Measurements from ENCODE around the gene PPP1CC. TPM values are rescaled to one million over a fixed set of nuclear protein-coding genes. Genes with fewer than 3 reads are reported as not detected.

Gene PPP1CC
- total RNA-seq: 10 to 100 TPM; 32.8 to 51.7 (median 36.2) TPM
- long read RNA-seq, partial matches to known transcripts: 0 of 2 reads
- long read RNA-seq, other reads (novel, unspliced or antisense): 1 of 2 reads

DNA sequence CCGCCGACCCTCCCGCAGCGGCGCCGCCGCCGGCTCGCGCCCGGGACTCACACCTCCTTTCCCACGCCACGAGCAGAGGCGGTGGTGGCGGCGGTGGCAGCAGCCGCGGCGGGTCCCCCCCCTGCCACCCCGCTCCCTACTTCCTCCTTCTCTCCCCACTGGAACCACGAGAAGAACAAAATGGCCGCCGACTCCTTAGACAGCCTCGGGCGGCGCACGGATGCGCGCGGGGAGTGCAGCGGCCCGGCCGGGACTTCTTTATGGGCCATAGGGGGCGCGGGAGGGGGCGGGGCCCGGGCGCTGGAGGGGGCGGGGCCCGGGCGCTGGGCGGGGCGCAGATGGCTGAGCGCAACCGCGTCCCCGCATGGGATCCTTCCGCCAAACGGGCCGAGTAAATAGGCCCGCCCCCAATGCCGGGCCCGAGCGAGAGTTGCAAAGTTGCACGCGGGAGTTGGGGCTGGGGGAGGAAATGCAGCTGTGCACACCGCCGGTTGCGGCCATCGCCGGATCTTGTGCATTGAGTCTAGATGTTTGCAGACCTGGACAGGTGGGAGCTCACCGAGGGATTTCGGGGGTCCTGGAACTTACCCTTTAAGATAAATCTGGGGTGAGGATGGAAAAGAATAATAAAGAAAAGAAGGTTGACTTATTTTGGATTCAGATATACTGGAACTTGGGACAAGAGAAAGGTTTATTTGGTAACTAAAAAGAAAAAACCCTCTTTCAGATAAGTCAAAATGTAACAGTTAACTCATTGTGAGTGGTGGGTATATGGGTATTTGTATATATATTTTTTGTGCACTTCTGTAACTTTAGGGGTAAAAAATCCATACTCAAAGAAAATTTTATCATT, at the start of gene PPP1CC:
Gene PPP1CC (minus strand): TSS at position 174 of the 853 bp plus-strand sequence. CDS start 184 bp downstream, outside the sequence.
- TF ChIP-seq, protein P1, sequence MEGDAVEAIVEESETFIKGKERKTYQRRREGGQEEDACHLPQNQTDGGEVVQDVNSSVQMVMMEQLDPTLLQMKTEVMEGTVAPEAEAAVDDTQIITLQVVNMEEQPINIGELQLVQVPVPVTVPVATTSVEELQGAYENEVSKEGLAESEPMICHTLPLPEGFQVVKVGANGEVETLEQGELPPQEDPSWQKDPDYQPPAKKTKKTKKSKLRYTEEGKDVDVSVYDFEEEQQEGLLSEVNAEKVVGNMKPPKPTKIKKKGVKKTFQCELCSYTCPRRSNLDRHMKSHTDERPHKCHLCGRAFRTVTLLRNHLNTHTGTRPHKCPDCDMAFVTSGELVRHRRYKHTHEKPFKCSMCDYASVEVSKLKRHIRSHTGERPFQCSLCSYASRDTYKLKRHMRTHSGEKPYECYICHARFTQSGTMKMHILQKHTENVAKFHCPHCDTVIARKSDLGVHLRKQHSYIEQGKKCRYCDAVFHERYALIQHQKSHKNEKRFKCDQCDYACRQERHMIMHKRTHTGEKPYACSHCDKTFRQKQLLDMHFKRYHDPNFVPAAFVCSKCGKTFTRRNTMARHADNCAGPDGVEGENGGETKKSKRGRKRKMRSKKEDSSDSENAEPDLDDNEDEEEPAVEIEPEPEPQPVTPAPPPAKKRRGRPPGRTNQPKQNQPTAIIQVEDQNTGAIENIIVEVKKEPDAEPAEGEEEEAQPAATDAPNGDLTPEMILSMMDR (IDR thresholded peaks at IDR 0.05): peak in 1 of 4 donors; percentile 14
- TF ChIP-seq POLR2A (IDR thresholded peaks at IDR 0.05): peak; percentile 64
- peak within 1 kb of the TSS; percentile 88 to 96 (median 90) for H3K4me3 ChIP-seq
- intact Hi-C loops (cut with DNase I): no loop called here
- peaks cover 0 to 44% (median 16%) of the 10 kb centered on the region in 4 donors for H3K4me1 ChIP-seq
- H3K36me3 ChIP-seq: no peaks in the 10 kb centered on the region
- DNase-seq (peak; percentile 94 to 95 (median 95)), ATAC-seq (peak; percentile 91 to 96 (median 94))
- peak within 1 kb of the TSS; percentile 85 to 88 (median 87) for H3K27ac ChIP-seq
- WGBS (ENCODE audit: insufficient coverage, low coverage, low lambda C conversion rate, missing lambda C conversion rate): under 1% methylated on average over 28 of the region's 63 CpGs
- no peaks in the 10 kb centered on the region for H3K9me3 ChIP-seq
- no peaks in the 10 kb centered on the region for H3K27me3 ChIP-seq

DNA sequence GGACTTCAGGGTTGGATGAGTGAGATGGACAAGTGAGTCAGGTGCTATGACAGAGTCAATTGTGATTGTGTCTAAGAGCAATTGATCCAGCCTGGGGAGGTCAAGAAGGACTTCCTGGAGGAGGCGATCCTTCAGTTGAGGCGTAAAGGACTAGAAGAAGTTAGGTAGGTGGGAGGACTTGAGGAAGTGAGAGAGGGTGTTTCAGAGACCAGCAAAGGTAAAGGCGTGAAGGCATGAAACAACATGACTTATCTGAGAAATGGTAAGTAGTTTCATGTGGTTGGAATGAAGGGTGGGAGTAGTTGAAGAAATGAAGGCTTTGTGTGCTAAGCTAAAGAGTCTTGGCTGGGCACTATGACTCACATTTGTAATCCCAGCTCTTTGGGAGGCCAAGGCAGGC, 48.9 kb upstream of the PPP1CC start:
- ATAC-seq (no peak), DNase-seq (no peak)
- Histone ChIP-seq H3K36me3 (no peaks in the 10 kb centered on the region), H3K9me3 (no peaks in the 10 kb centered on the region), H3K27me3 (no peaks in the 10 kb centered on the region), H3K4me3 (no peak overlapping the region), H3K27ac (no peak overlapping the region), H3K4me1 (no peaks in the 10 kb centered on the region)
- intact Hi-C loops (cut with DNase I): no loop called here
- TF ChIP-seq, protein P1 (IDR thresholded peaks at IDR 0.05): no peak
- no peak for TF ChIP-seq POLR2A (IDR thresholded peaks at IDR 0.05)
- 83% methylated on average over 3 of the region's 3 CpGs for WGBS (ENCODE audit: insufficient coverage, low coverage, low lambda C conversion rate, missing lambda C conversion rate)

DNA sequence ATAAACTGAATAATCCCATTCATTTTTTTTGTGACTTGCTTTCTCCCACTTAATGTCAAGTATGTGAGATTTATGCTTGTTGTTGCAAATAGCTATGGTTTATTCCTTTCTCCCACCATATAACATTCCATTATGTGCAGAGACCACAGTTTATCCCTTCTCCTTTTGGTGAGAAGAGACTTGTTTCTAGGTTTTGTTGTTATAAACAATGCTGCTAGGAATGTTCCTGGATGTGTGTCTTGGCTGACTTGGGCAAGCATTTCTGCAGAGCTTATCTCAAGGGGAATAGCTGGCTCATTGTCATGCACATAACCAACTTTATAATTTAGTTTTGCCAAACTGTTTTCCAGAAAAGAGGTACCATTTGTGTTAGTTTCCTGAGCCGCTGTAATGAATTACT, 47.6 kb upstream of the PPP1CC start:
- H3K27ac ChIP-seq: no peak overlapping the region
- WGBS (ENCODE audit: insufficient coverage, low coverage, low lambda C conversion rate, missing lambda C conversion rate): 100% methylated on average over 1 of the region's 1 CpG
- no peaks in the 10 kb centered on the region for H3K4me1 ChIP-seq
- intact Hi-C loops (cut with DNase I): no loop called here
- no peak overlapping the region for H3K4me3 ChIP-seq
- H3K36me3 ChIP-seq: no peaks in the 10 kb centered on the region
- TF ChIP-seq, protein P1 (IDR thresholded peaks at IDR 0.05): no peak
- TF ChIP-seq POLR2A (IDR thresholded peaks at IDR 0.05): no peak
- no peaks in the 10 kb centered on the region for H3K9me3 ChIP-seq
- ATAC-seq: no peak
- no peaks in the 10 kb centered on the region for H3K27me3 ChIP-seq
- DNase-seq: no peak

DNA sequence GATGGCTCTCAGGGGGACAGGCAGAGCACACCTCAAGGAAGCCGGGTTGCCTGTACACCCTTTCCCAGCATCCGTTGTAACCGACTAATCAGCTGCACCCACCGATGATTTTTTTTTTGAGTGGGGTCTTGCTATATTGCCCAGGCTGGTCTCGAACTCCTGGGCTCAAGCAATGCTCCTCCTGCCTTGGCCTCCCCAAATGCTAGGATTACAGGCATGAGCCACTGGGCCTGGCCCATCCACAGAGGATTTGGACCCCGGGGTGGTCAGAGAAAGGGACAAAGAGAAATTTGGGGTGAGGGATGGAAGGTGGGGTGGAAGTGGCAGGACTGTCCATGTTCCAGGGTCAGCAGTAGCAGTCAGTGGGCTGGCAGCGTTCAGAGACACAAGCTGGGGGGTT, 43.3 kb upstream of the PPP1CC start:
- Histone ChIP-seq H3K4me1 (no peaks in the 10 kb centered on the region), H3K4me3 (no peak overlapping the region), H3K36me3 (no peaks in the 10 kb centered on the region), H3K27me3 (no peaks in the 10 kb centered on the region), H3K27ac (no peak overlapping the region), H3K9me3 (no peaks in the 10 kb centered on the region)
- WGBS (ENCODE audit: insufficient coverage, low coverage, low lambda C conversion rate, missing lambda C conversion rate): 62% methylated on average over 6 of the region's 7 CpGs
- ATAC-seq (no peak), DNase-seq (no peak)
- no peak for TF ChIP-seq POLR2A (IDR thresholded peaks at IDR 0.05)
- TF ChIP-seq, protein P1 (IDR thresholded peaks at IDR 0.05): no peak
- intact Hi-C loops (cut with DNase I): no loop called here

Data from right lobe of liver (tissue), 6 donors.